HepG2 (cell line): ENCODE results near the gene TAF7. TPM values are rescaled to one million over a fixed set of nuclear protein-coding genes. Genes with fewer than 3 reads are reported as not detected.

ENCODE experiments used
- ARID2 ChIP-seq: sonication (generic); formaldehyde crosslinking; IDR thresholded peaks from 2 replicates; pipeline ENCODE4 v1.8.1; 2022; ENCODE audit warnings: mild to moderate bottlenecking, missing genetic modification reagents, borderline replicate concordance
- DPF2 ChIP-seq: sonication (generic); formaldehyde crosslinking; IDR thresholded peaks from 2 replicates; pipeline ENCODE4 v1.4.0; 2020; ENCODE audit warnings: mild to moderate bottlenecking, low read depth, missing genetic modification reagents, borderline replicate concordance
- MBD4 ChIP-seq: IDR thresholded peaks from 2 replicates; pipeline ENCODE4 v1.6.1; 2012; ENCODE audit warnings: low read length, inconsistent platforms, borderline replicate concordance
- RBAK ChIP-seq: sonication (generic); formaldehyde crosslinking; IDR thresholded peaks from 2 replicates; pipeline ENCODE4 v1.5.1; 2020; ENCODE audit warnings: mild to moderate bottlenecking, missing genetic modification reagents
- SRSF9 ChIP-seq: fragments of 200-400 bp; formaldehyde crosslinking; IDR thresholded peaks from 2 replicates; pipeline ENCODE4 v1.6.1; 2018; ENCODE audit warnings: borderline replicate concordance, mild to moderate bottlenecking, low read depth, low read length; ENCODE audit not compliant: insufficient read depth, poor library complexity, severe bottlenecking
- XRCC5 ChIP-seq: fragments of 200-400 bp; formaldehyde crosslinking; optimal IDR thresholded peaks from 2 replicates; pipeline ENCODE3; 2017; ENCODE audit warnings: mild to moderate bottlenecking, low read length
- ZFP82 ChIP-seq: sonication (generic); formaldehyde crosslinking; IDR thresholded peaks from 2 replicates; pipeline ENCODE4 v1.5.1; 2020; ENCODE audit warnings: mild to moderate bottlenecking, missing genetic modification reagents, borderline replicate concordance
- ZKSCAN5 ChIP-seq: sonication (generic); formaldehyde crosslinking; IDR thresholded peaks from 2 replicates; pipeline ENCODE4 v1.5.1; 2020; ENCODE audit warnings: mild to moderate bottlenecking, missing genetic modification reagents
- ZNF160 ChIP-seq: sonication (generic); formaldehyde crosslinking; IDR thresholded peaks from 2 replicates; pipeline ENCODE4 v1.8.0; 2022; ENCODE audit warnings: mild to moderate bottlenecking, inconsistent platforms, missing genetic modification reagents
- ZNF263 ChIP-seq: sonication (generic); formaldehyde crosslinking; IDR thresholded peaks from 2 replicates; pipeline ENCODE4 v1.4.0; 2020; ENCODE audit warnings: missing genetic modification reagents
- ZNF318 ChIP-seq: sonication (generic); formaldehyde crosslinking; IDR thresholded peaks from 2 replicates; pipeline ENCODE4 v1.4.0; 2020; ENCODE audit warnings: mild to moderate bottlenecking, missing genetic modification reagents
- ZNF354B ChIP-seq: sonication (generic); formaldehyde crosslinking; IDR thresholded peaks from 2 replicates; pipeline ENCODE4 v1.8.0; 2022; ENCODE audit warnings: mild to moderate bottlenecking, missing genetic modification reagents
- ZNF510 ChIP-seq: sonication (generic); formaldehyde crosslinking; IDR thresholded peaks from 2 replicates; pipeline ENCODE4 v1.4.0; 2020; ENCODE audit warnings: low read depth, mild to moderate bottlenecking, missing genetic modification reagents
- ZNF616 ChIP-seq: sonication (generic); formaldehyde crosslinking; IDR thresholded peaks from 2 replicates; pipeline ENCODE4 v1.5.0; 2020; ENCODE audit warnings: low read depth, mild to moderate bottlenecking, missing genetic modification reagents
- ZNF652 ChIP-seq: IDR thresholded peaks from 2 replicates; pipeline ENCODE4 v1.6.1; 2016; ENCODE audit warnings: low read depth, borderline replicate concordance
- ZNF724P ChIP-seq: sonication (generic); formaldehyde crosslinking; IDR thresholded peaks from 2 replicates; pipeline ENCODE4 v1.8.0; 2022; ENCODE audit warnings: missing genetic modification reagents, borderline replicate concordance
- ZNF839 ChIP-seq: sonication (generic); formaldehyde crosslinking; IDR thresholded peaks from 2 replicates; pipeline ENCODE4 v1.4.0; 2020; ENCODE audit warnings: missing genetic modification reagents, mild to moderate bottlenecking, borderline replicate concordance
- polyA plus RNA-seq, 8 experiments: library from polyadenylated mRNA; depleted of rRNA in 3 of 8; stranded (reverse) in 7 of 8; unstranded in 1 of 8; fragments of >200 nt; fragmentation: Illumina TruSeq in 4 of 8; extraction: Trizol in 4 of 8; gene quantifications; 2 replicates each; pipeline versions ENCODE4 v1.2.1 to v1.2.3, GENCODE V29; 2011 to 2016; ENCODE audit warnings: low read depth in 4 of 8, missing spikeins in 1 of 8, mixed read lengths in 1 of 8; ENCODE audit not compliant: insufficient read depth in 1 of 8
- total RNA-seq, 5 experiments: library from RNA; depleted of rRNA; stranded (reverse); fragments of >200 nt; fragmentation: Illumina TruSeq; extraction: Trizol; gene quantifications; 2 replicates each; pipeline ENCODE4 v1.2.3, GENCODE V29; 2016; ENCODE audit warnings: low read depth in 1 of 5
- TF ChIP-seq, protein P1 (sequence below): sonication (generic); formaldehyde crosslinking; IDR thresholded peaks from 2 replicates; pipeline ENCODE4 v1.4.0; 2020; ENCODE audit warnings: missing genetic modification reagents, borderline replicate concordance

The TAF7 gene
- total and polyA plus RNA-seq, 2 of the 13 experiments (the other 11 are each of a cell fraction or from before 2014, with no cell fraction given) = 41.6 to 61.5 TPM

DNA sequence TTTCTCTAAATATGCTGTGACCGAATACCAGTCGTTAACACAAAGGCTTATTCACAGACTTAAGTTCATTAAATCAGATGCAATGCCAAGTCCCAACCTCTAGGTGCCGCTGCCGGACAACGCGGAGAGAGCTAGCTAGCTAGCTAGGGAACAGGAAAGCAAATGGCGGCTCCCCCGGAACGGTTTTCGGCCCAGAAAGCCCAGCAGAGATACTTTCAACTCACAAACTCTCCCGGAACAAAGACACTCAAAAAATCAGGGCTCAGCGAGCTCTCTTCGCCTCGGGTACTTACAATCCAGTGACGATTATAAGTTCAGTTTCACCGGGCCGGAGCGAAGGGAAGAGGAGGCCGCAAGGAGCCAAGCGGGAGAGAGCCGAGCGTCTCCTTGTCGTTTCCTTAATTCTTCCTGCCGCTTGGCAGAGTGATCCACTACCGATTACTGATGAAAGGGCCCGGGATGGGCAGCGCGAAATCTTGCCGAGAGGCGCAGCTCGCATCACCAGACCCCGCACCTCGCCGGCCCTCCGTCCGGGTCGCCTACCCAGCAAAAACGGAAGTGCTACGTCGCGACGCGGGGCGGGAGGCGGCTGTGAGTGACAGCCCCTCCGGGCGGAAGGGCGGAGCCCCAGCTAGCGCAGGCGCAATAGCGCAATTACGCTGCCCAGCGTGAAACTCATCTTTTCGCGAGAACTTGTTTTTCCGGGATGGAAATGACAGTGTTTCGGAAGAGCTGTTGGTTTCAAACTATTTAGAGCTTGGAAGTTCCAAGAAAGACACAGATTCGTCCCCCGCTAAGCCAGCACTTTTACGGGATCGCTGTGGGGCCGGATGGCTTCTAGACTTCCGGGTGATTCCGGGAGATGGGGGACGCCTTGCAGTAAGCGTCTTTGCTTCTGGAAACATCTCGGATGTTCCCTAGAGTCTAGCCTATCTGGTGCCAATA is at the start of gene TAF7 (continued):
- TF ChIP-seq ZNF318 (CRISPR knock-in tag) (no peak; the same call in 1 of the 2 replicates), ZNF160 (CRISPR knock-in tag) (no peak), ZNF839 (CRISPR knock-in tag) (0 out of 2 replicates have a peak, but pooled peaks have one; percentile 51), ZFP82 (peak; percentile 88), ARID2 (CRISPR knock-in tag) (0 out of 2 replicates have a peak, but pooled peaks have one; percentile 28), ZNF263 (CRISPR knock-in tag) (0 out of 2 replicates have a peak, but pooled peaks have one; percentile 23), ZNF510 (CRISPR knock-in tag) (no peak), ZKSCAN5 (CRISPR knock-in tag) (no peak; the same call in 1 of the 2 replicates), RBAK (CRISPR knock-in tag) (no peak), XRCC5 (peak; percentile 48), ZNF616 (CRISPR knock-in tag) (peak; percentile 76; the same call in 1 of the 2 replicates), ZNF652 (CRISPR knock-in tag) (no peak), DPF2 (CRISPR knock-in tag) (no peak), ZNF724P (peak; percentile 59; the same call in 1 of the 2 replicates), ZNF354B (CRISPR knock-in tag) (no peak), SRSF9 (no peak), MBD4 (no peak)
- TF ChIP-seq, protein P1, sequence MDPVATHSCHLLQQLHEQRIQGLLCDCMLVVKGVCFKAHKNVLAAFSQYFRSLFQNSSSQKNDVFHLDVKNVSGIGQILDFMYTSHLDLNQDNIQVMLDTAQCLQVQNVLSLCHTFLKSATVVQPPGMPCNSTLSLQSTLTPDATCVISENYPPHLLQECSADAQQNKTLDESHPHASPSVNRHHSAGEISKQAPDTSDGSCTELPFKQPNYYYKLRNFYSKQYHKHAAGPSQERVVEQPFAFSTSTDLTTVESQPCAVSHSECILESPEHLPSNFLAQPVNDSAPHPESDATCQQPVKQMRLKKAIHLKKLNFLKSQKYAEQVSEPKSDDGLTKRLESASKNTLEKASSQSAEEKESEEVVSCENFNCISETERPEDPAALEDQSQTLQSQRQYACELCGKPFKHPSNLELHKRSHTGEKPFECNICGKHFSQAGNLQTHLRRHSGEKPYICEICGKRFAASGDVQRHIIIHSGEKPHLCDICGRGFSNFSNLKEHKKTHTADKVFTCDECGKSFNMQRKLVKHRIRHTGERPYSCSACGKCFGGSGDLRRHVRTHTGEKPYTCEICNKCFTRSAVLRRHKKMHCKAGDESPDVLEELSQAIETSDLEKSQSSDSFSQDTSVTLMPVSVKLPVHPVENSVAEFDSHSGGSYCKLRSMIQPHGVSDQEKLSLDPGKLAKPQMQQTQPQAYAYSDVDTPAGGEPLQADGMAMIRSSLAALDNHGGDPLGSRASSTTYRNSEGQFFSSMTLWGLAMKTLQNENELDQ = peak; percentile 28; the same call in 1 of the 2 replicates
